CD8-positive, alpha-beta memory T cell (primary cell): ENCODE measurements around the gene NCOA7. TPM values are rescaled to one million over a fixed set of nuclear protein-coding genes. Genes with fewer than 3 reads are reported as not detected.

Experiments
- CTCF ChIA-PET: fragments of 350-600 bp; sonication (Branson Sonifier 250); formaldehyde crosslinking; loops from one replicate; lab custom pipeline; 2021; ENCODE audit warnings: antibody characterized with exemption; lab: Charles Lee
- POLR2A ChIA-PET: fragments of 350-600 bp; sonication (Branson Sonifier 250); formaldehyde crosslinking; loops from one replicate; lab custom pipeline; 2021; ENCODE audit warnings: antibody characterized with exemption; lab: Charles Lee
- DNase-seq, 5 donors: peaks; one replicate each; pipeline versions ENCODE4 v3.0.0 to v3.0.0-alpha.2; 2020 to 2022; ENCODE audit warnings: mixed read lengths in 1 of 5
- H3K27ac ChIP-seq: one replicate; pipeline ENCODE4 v1.7.0; 2013; ENCODE audit warnings: low read depth, mild to moderate bottlenecking, low read length, moderate library complexity
- H3K27me3 ChIP-seq: 2 replicates; pipeline ENCODE4 v1.7.0; 2013; ENCODE audit warnings: low read length, mild to moderate bottlenecking; ENCODE audit not compliant: insufficient read depth, poor library complexity, severe bottlenecking
- H3K36me3 ChIP-seq: 2 replicates; pipeline ENCODE4 v1.7.0; 2013; ENCODE audit warnings: mild to moderate bottlenecking, low read length, moderate library complexity; ENCODE audit not compliant: insufficient read depth
- H3K4me1 ChIP-seq: 2 replicates; pipeline ENCODE4 v1.7.0; 2013; ENCODE audit warnings: mild to moderate bottlenecking, low read length, moderate library complexity; ENCODE audit not compliant: insufficient read depth
- H3K4me3 ChIP-seq: 2 replicates; pipeline ENCODE4 v1.7.0; 2013; ENCODE audit warnings: mild to moderate bottlenecking, low read length
- H3K9me3 ChIP-seq: 2 replicates; pipeline ENCODE4 v1.7.0; 2013; ENCODE audit warnings: mild to moderate bottlenecking, low read length
- H3K27ac Mint-ChIP-seq, 8 donors: one replicate each; pipeline ENCODE4 v1.8.0; 2020 to 2021; ENCODE audit warnings: mixed read lengths in 8 of 8, mild to moderate bottlenecking in 6 of 8, inconsistent platforms in 3 of 8, moderate library complexity in 3 of 8
- H3K27me3 Mint-ChIP-seq, 2 donors: one replicate each; pipeline ENCODE4 v1.8.0; 2020 to 2021; ENCODE audit warnings: mixed read lengths in 2 of 2, mild to moderate bottlenecking in 1 of 2, moderate library complexity in 1 of 2
- H3K36me3 Mint-ChIP-seq, 3 donors: one replicate each; pipeline ENCODE4 v1.8.0; 2020 to 2021; ENCODE audit warnings: mixed read lengths in 3 of 3, inconsistent platforms in 1 of 3, mild to moderate bottlenecking in 1 of 3
- H3K4me1 Mint-ChIP-seq, 3 donors: one replicate each; pipeline ENCODE4 v1.8.0; 2020 to 2021; ENCODE audit warnings: mixed read lengths in 3 of 3, inconsistent platforms in 1 of 3, mild to moderate bottlenecking in 1 of 3
- H3K4me3 Mint-ChIP-seq, 7 donors: one replicate each; pipeline ENCODE4 v1.8.0; 2020 to 2021; ENCODE audit warnings: mixed read lengths in 7 of 7, mild to moderate bottlenecking in 6 of 7, moderate library complexity in 4 of 7, inconsistent platforms in 2 of 7
- H3K9me3 Mint-ChIP-seq, 5 donors: one replicate each; pipeline ENCODE4 v1.8.0; 2020 to 2022; ENCODE audit warnings: mixed read lengths in 5 of 5, mild to moderate bottlenecking in 3 of 5, moderate library complexity in 2 of 5, inconsistent platforms in 1 of 5
- polyA plus RNA-seq: library from polyadenylated mRNA; unstranded; fragments of 300-500 nt; fragmentation: Illumina TruSeq; gene quantifications from one replicate; pipeline ENCODE4 v1.2.3, GENCODE V29; 2021
- total RNA-seq, 2 experiments: library from RNA; stranded (reverse); gene quantifications; one replicate each; pipeline ENCODE4 v1.2.3, GENCODE V29; 2021

Gene NCOA7
- total and polyA plus RNA-seq, 3 experiments from 2014 or later, result 38.3 to 62.5 (median 54.7) TPM

DNA sequence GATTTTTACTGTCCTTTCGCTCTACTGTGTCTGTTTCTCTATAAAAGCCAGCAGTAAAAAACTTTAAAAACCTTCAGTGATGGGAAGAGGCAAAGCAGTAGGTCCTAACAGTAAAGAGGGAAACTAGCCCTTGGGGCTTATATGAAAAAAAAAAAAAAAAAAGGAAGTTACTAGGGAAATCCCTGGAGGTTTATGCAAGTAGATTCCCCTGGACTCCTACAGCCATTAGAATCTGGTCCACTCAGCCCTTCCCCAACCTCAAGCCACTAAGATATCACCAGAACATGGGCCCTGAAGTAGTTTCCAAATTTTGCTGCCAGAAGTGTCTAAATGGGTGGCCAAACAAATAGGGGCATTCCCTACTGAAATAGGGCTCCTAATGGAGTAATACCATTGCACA lies 95.3 kb downstream of the NCOA7 start:
- Mint-ChIP-seq H3K27ac (no peak overlapping the region), H3K9me3 (no peaks in the 10 kb centered on the region), H3K36me3 (peaks cover 9 to 83% (median 27%) of the 10 kb centered on the region in 3 donors), H3K4me1 (no peaks in the 10 kb centered on the region), H3K27me3 (no peaks in the 10 kb centered on the region), H3K4me3 (no peak overlapping the region)
- Histone ChIP-seq H3K27me3 (no peaks in the 10 kb centered on the region), H3K27ac (no peak overlapping the region), H3K36me3 (peaks cover 21% of the 10 kb centered on the region), H3K4me1 (no peaks in the 10 kb centered on the region), H3K9me3 (no peaks in the 10 kb centered on the region), H3K4me3 (no peak overlapping the region)
- no peak for DNase-seq
- POLR2A ChIA-PET, result no interaction called here
- CTCF ChIA-PET, result interaction anchor here (1.2 to 1.7 kb wide), 2 partner anchors 15 to 20 kb away, joined by 3 to 4 read pairs; no protein-coding TSS in a partner anchor

DNA sequence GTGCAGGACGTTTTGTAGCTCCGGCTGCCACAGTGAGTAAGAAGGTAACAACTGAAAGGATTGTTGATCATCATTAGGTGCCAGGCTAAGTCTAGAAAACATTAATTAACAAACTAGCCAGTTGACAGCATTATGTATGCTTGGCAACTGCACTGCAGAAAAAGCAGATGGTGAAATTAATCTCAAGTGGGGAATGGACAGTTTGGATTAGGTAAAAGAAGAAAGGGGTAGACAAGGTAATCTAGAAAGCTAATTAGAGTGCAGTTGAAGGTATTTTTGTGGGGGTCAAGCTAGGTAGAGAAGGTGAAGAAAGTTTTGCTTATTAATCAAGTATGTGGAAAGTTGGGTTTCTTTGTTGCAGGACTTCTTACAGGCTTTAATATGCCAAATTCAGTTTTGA lies 96.2 kb downstream of the NCOA7 start:
- DNase-seq, result no peak
- Mint-ChIP-seq H3K9me3 (no peaks in the 10 kb centered on the region), H3K27ac (peak overlapping the region in 4 of 8 donors; percentile 7 to 51 (median 40)), H3K4me3 (no peak overlapping the region), H3K27me3 (no peaks in the 10 kb centered on the region), H3K4me1 (no peaks in the 10 kb centered on the region), H3K36me3 (peaks cover 9 to 83% (median 26%) of the 10 kb centered on the region in 3 donors)
- no peaks in the 10 kb centered on the region for H3K4me1 ChIP-seq
- POLR2A ChIA-PET, result no interaction called here
- H3K9me3 ChIP-seq, result no peaks in the 10 kb centered on the region
- H3K27me3 ChIP-seq, result no peaks in the 10 kb centered on the region
- CTCF ChIA-PET, result interaction anchor here (1.2 kb wide), 1 partner anchor 14 kb away, joined by 3 read pairs; no protein-coding TSS in a partner anchor
- peaks cover 18% of the 10 kb centered on the region for H3K36me3 ChIP-seq
- no peak overlapping the region for H3K4me3 ChIP-seq
- H3K27ac ChIP-seq, result no peak overlapping the region

DNA sequence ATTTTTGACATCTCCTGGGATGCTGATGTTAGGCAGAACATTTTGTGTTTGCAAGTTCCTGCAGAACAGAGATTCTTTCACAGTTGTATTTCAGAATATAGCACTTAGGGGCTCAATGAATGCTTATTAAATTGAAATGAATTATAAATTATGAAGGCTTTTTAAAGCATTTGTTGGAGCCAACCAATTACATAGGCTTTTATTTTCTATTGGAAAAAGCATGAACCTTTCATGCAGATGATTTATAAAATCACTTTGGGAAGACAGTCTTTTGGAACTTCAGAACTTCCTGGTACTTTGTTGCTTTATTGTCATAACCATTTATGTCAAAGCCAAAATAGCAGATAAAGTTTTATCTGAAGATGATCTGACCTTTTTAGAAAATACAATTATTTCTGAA lies 96.6 kb downstream of the NCOA7 start:
- Histone ChIP-seq H3K4me1 (no peaks in the 10 kb centered on the region), H3K36me3 (peaks cover 15% of the 10 kb centered on the region), H3K27me3 (no peaks in the 10 kb centered on the region), H3K9me3 (no peaks in the 10 kb centered on the region), H3K4me3 (no peak overlapping the region), H3K27ac (no peak overlapping the region)
- CTCF ChIA-PET, result no interaction called here
- H3K36me3 Mint-ChIP-seq, result peaks cover 8 to 81% (median 22%) of the 10 kb centered on the region in 3 donors
- H3K27ac Mint-ChIP-seq, result peak overlapping the region in 2 of 8 donors; percentile 7 to 37
- no peak overlapping the region for H3K4me3 Mint-ChIP-seq
- H3K27me3 Mint-ChIP-seq, result no peaks in the 10 kb centered on the region
- POLR2A ChIA-PET, result no interaction called here
- DNase-seq, result no peak
- H3K9me3 Mint-ChIP-seq, result no peaks in the 10 kb centered on the region
- H3K4me1 Mint-ChIP-seq, result no peaks in the 10 kb centered on the region

DNA sequence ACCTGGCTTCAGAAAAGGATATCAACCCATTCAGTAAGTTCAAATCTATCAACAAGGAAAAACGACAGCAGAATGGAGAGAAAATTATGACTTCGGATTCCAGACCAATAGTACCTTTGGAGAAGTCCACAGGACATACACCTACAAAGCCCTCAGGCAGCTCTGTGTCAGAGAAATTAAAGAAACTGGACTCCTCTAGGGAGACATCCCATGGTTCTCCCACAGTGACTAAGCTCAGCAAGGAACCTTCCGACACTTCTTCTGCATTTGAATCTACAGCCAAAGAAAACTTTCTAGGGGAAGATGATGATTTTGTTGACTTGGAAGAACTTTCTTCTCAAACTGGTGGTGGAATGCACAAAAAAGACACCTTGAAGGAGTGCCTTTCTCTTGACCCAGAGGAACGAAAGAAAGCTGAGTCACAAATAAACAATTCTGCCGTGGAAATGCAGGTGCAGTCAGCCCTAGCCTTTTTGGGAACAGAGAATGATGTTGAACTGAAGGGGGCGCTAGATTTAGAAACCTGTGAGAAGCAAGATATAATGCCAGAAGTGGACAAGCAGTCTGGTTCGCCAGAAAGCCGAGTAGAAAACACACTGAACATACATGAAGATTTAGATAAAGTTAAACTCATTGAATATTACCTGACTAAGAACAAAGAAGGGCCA lies 98.4 kb downstream of the NCOA7 start:
- Histone ChIP-seq H3K4me3 (no peak overlapping the region), H3K4me1 (no peaks in the 10 kb centered on the region), H3K36me3 (peaks cover 11% of the 10 kb centered on the region), H3K27ac (no peak overlapping the region), H3K9me3 (no peaks in the 10 kb centered on the region), H3K27me3 (no peaks in the 10 kb centered on the region)
- Mint-ChIP-seq H3K4me1 (no peaks in the 10 kb centered on the region), H3K9me3 (no peaks in the 10 kb centered on the region), H3K27me3 (no peaks in the 10 kb centered on the region), H3K36me3 (peaks cover 4 to 83% (median 21%) of the 10 kb centered on the region in 3 donors), H3K4me3 (no peak overlapping the region), H3K27ac (peak overlapping the region in 4 of 8 donors; percentile 18 to 62 (median 46))
- ChIA-PET POLR2A (no interaction called here), CTCF (interaction anchor here (0.8 to 1.7 kb wide), 3 partner anchors 11 to 98 kb away, joined by 3 to 5 read pairs (median 3); partner anchors contain the start of genes HINT3 and NCOA7)
- DNase-seq, result peak in 2 of 5 donors; percentile 2 to 17

DNA sequence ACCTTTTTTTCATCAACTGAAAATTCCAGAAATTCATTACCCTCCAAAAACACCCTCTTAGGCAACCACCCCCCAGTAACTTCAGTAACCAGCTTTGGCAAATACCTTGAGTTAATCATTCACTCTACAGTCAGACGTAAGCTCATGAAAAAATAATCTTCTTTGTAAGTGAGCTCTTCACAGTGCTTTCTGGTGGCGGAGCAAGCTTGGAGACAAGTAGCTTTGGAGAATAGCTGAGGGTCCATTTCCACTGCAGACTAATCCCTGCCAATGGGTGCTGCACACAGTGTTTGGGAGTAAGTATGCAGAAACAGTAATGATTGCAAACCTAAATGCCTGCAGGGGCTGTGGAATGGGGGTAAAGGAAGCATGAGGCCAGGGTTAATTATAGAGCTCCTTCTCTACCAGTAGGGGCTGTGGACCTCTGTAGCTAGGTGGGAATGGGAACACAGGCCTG lies 109.0 kb downstream of the NCOA7 start:
- Histone ChIP-seq H3K27me3 (no peaks in the 10 kb centered on the region), H3K4me3 (no peak overlapping the region), H3K27ac (no peak overlapping the region), H3K4me1 (no peaks in the 10 kb centered on the region), H3K9me3 (no peaks in the 10 kb centered on the region), H3K36me3 (no peaks in the 10 kb centered on the region)
- DNase-seq, result no peak
- Mint-ChIP-seq H3K4me1 (peaks cover 9 to 16% (median 12%) of the 10 kb centered on the region in 3 donors), H3K9me3 (no peaks in the 10 kb centered on the region), H3K36me3 (peaks cover 0 to 57% (median 9%) of the 10 kb centered on the region in 3 donors), H3K27me3 (no peaks in the 10 kb centered on the region), H3K27ac (peak overlapping the region in 3 of 8 donors; percentile 47 to 72 (median 55)), H3K4me3 (no peak overlapping the region)
- ChIA-PET CTCF (interaction anchor here (1.7 to 1.9 kb wide), 2 partner anchors 14 to 57 kb away, joined by 4 read pairs; partner anchors contain the start of gene HINT3), POLR2A (no interaction called here)

DNA sequence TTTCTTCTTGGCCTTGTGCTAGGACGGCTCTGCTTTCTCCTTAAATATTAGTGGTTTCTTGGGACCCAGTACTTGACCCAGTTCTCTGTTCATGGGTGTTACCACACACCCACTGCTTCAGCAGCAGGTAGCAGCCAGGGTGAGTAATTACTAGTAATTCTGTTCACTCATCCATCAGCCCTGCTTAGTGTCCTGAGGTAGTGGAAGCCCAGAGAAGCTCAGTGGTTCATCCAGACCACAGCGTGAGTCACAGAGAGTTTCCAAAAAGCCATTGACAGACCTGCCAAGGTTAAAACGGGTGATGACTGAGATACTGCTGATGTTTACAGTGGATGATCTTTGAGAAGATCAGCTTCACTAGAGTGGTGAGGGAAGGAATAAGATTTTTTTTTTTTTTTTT lies 114.1 kb downstream of the NCOA7 start:
- Mint-ChIP-seq H3K4me3 (no peak overlapping the region), H3K4me1 (peaks cover 18 to 21% (median 19%) of the 10 kb centered on the region in 3 donors), H3K27ac (peak overlapping the region in 7 of 8 donors; percentile 17 to 92 (median 70)), H3K36me3 (peaks cover 3 to 64% (median 10%) of the 10 kb centered on the region in 3 donors), H3K9me3 (no peaks in the 10 kb centered on the region), H3K27me3 (peaks cover 0 to 2% of the 10 kb centered on the region in 2 donors)
- Histone ChIP-seq H3K27me3 (no peaks in the 10 kb centered on the region), H3K4me1 (no peaks in the 10 kb centered on the region), H3K36me3 (no peaks in the 10 kb centered on the region), H3K4me3 (no peak overlapping the region), H3K27ac (no peak overlapping the region), H3K9me3 (no peaks in the 10 kb centered on the region)
- CTCF ChIA-PET, result interaction anchor here (1.1 to 3.9 kb wide), 2 partner anchors 51 to 114 kb away, joined by 5 to 26 read pairs; partner anchors contain the start of genes HINT3 and NCOA7
- DNase-seq, result peak in 3 of 5 donors; percentile 4 to 51 (median 30)
- POLR2A ChIA-PET, result interaction anchor here (0.7 to 1.1 kb wide), 3 partner anchors 114 to 123 kb away, joined by 3 to 4 read pairs (median 4); partner anchors contain the start of gene NCOA7

DNA sequence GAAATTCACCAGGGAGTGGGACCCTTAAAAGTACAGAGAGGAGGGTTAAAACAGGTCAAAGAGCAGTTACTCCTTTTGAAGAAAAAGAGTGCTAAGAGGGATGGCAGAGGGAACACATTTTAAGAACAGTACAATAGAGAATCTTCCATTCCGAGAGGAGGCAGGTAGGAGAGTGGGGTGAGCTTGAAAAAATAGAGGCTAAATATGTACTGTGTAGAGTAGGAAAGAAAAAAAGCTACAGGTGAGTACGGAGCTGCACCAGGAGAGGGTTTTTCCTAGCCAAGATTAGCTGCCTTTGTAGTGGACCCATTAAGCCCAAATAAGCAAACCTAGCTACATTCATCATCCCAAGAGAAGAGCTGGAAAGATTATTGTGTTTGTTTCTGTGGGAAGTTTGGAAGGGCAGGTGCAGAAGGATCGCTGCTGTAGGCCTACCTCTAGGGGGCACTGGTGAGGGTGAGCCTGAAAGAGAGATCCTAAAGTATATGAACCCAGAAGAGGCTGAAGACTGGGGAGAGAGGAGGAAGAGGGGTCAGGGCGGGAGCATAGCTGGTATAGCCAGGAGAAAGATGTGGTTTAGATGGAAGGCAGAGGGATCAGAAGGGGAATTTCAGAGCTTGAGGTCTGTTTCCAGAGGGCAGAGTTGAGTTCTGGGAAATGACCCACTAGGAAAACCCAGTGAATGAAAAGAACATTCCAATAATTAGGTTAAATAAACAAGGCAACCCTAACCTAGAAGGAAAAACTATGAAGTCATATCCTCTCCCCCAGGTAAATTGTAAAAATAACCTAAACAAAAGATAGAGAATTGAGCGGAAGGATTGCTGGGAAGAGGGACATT lies 115.6 kb downstream of the NCOA7 start:
- CTCF ChIA-PET, result interaction anchor here (0.7 to 3.9 kb wide), 14 partner anchors 9 to 598 kb away, joined by 3 to 26 read pairs (median 3); partner anchors contain the start of genes HINT3 and NCOA7
- Mint-ChIP-seq H3K9me3 (no peaks in the 10 kb centered on the region), H3K27ac (peak overlapping the region in 7 of 8 donors; percentile 10 to 81 (median 35)), H3K4me3 (no peak overlapping the region), H3K36me3 (peaks cover 3 to 60% (median 14%) of the 10 kb centered on the region in 3 donors), H3K4me1 (peaks cover 18 to 25% (median 19%) of the 10 kb centered on the region in 3 donors), H3K27me3 (peaks cover 0 to 3% of the 10 kb centered on the region in 2 donors)
- Histone ChIP-seq H3K27ac (no peak overlapping the region), H3K9me3 (no peaks in the 10 kb centered on the region), H3K4me3 (no peak overlapping the region), H3K27me3 (no peaks in the 10 kb centered on the region), H3K4me1 (no peaks in the 10 kb centered on the region), H3K36me3 (no peaks in the 10 kb centered on the region)
- peak; percentile 11 to 57 (median 20) for DNase-seq
- POLR2A ChIA-PET, result no interaction called here
